H1 (cell line): ENCODE results near the gene TFCP2. TPM values are rescaled to one million over a fixed set of nuclear protein-coding genes. Genes with fewer than 3 reads are reported as not detected.

ENCODE experiments used
- CTCF ChIA-PET: fragments of 300-600 bp; sonication (Branson Sonifier 250); formaldehyde crosslinking; loops from one replicate; lab custom pipeline; 2021; ENCODE audit not compliant: partially characterized antibody; lab: Charles Lee
- POLR2A ChIA-PET: fragments of 300-600 bp; sonication (Branson Sonifier 250); formaldehyde crosslinking; loops from one replicate; lab custom pipeline; 2021; ENCODE audit warnings: inconsistent platforms; ENCODE audit not compliant: partially characterized antibody; lab: Charles Lee
- DNase-seq, 2 experiments: peaks; one replicate each; pipeline versions ENCODE4 v3.0.0 to v3.0.0-alpha.2; 2010 to 2022; ENCODE audit warnings: low spot score in 2 of 2, low read depth in 1 of 2, mixed read lengths in 1 of 2
- FAIRE-seq: peaks from 2 replicates; lab custom pipeline; 2011; peaks lifted over from hg19 to GRCh38; lab: Jason Lieb, UNC
- H2AFZ ChIP-seq: 2 replicates; pipeline ENCODE4 v1.8.1; 2012; ENCODE audit warnings: low read length, inconsistent platforms
- H2AK5ac ChIP-seq: 2 replicates; pipeline ENCODE4 v1.6.1; 2013; ENCODE audit warnings: low read depth, low read length
- H2BK120ac ChIP-seq: replicated peaks from 2 replicates; pipeline ENCODE3; 2013; ENCODE audit warnings: low read depth, low read length, inconsistent platforms
- H2BK12ac ChIP-seq: 2 replicates; pipeline ENCODE4 v1.6.1; 2013; ENCODE audit warnings: low read depth, low read length
- H2BK15ac ChIP-seq: 2 replicates; pipeline ENCODE4 v1.6.1; 2013; ENCODE audit warnings: low read length
- H2BK20ac ChIP-seq: 2 replicates; pipeline ENCODE4 v1.6.1; 2013; ENCODE audit warnings: low read length
- H2BK5ac ChIP-seq: 2 replicates; pipeline ENCODE4 v1.6.1; 2013; ENCODE audit warnings: low read depth, low read length
- H3K14ac ChIP-seq: 2 replicates; pipeline ENCODE4 v1.6.1; 2013; ENCODE audit warnings: inconsistent platforms; ENCODE audit not compliant: insufficient read length
- H3K18ac ChIP-seq: 2 replicates; pipeline ENCODE4 v1.6.1; 2013; ENCODE audit warnings: low read length; ENCODE audit errors: extremely low read depth
- H3K23ac ChIP-seq: 2 replicates; pipeline ENCODE4 v1.6.1; 2013; ENCODE audit warnings: inconsistent platforms; ENCODE audit not compliant: insufficient read length
- H3K23me2 ChIP-seq: 2 replicates; pipeline ENCODE4 v1.6.1; 2013; ENCODE audit warnings: low read depth, low read length
- H3K27ac ChIP-seq: 2 replicates; pipeline ENCODE4 v1.6.1; 2011; ENCODE audit warnings: low read depth, low read length, inconsistent platforms
- H3K27me3 ChIP-seq, 4 experiments: replicated peaks in 1 of 4; 1 replicate in 1 of 4; 2 replicates in 3 of 4; pipeline versions ENCODE4 v1.6.1 to v1.8.1; 2011 to 2013; ENCODE audit warnings: low read length in 3 of 4, mild to moderate bottlenecking in 3 of 4, inconsistent platforms in 2 of 4, mixed read lengths in 2 of 4, moderate library complexity in 1 of 4; ENCODE audit not compliant: control insufficient read depth in 3 of 4, insufficient read depth in 3 of 4; ENCODE audit errors: extremely low read depth in 1 of 4
- H3K36me3 ChIP-seq, 4 experiments: 2 replicates each; pipeline versions ENCODE4 v1.6.1 to v1.8.1; 2011 to 2013; ENCODE audit warnings: mild to moderate bottlenecking in 4 of 4, low read length in 3 of 4, moderate library complexity in 2 of 4, control low read depth in 1 of 4, inconsistent platforms in 1 of 4; ENCODE audit not compliant: insufficient read depth in 4 of 4, control insufficient read depth in 2 of 4
- H3K4ac ChIP-seq: replicated peaks from 2 replicates; pipeline ENCODE3; 2013; ENCODE audit warnings: low read length, low read depth, mixed read lengths, inconsistent platforms; ENCODE audit not compliant: insufficient read length
- H3K4me1 ChIP-seq, 4 experiments: replicated peaks in 1 of 4; 1 replicate in 1 of 4; 2 replicates in 3 of 4; pipeline versions ENCODE4 v1.6.1 to v1.8.1; 2011 to 2013; ENCODE audit warnings: low read length in 3 of 4, inconsistent platforms in 2 of 4, mixed read lengths in 1 of 4; ENCODE audit not compliant: insufficient read depth in 4 of 4, control insufficient read depth in 3 of 4
- H3K4me2 ChIP-seq, 2 experiments: 2 replicates each; pipeline versions ENCODE4 v1.6.1 to v1.8.1; 2011 to 2013; ENCODE audit warnings: low read depth in 2 of 2, low read length in 2 of 2, control low read depth in 1 of 2, inconsistent platforms in 1 of 2, mild to moderate bottlenecking in 1 of 2; ENCODE audit not compliant: insufficient read depth in 1 of 2
- H3K4me3 ChIP-seq, 4 experiments: fragments of 200-600, 300-600 bp in 1 of 4; sonication (generic), shearing (Covaris generic), sonication (Bioruptor Twin) in 1 of 4; 2 replicates each; pipeline versions ENCODE4 v1.5.1 to v1.8.1; 2011 to 2016; ENCODE audit warnings: low read length in 4 of 4, low read depth in 3 of 4, control low read depth in 2 of 4, inconsistent platforms in 2 of 4, mild to moderate bottlenecking in 2 of 4, mixed read lengths in 1 of 4, moderate library complexity in 1 of 4; ENCODE audit not compliant: insufficient read depth in 2 of 4; ENCODE audit errors: extremely low read depth in 1 of 4
- H3K56ac ChIP-seq: replicated peaks from 2 replicates; pipeline ENCODE3; 2013; ENCODE audit warnings: low read depth, mild to moderate bottlenecking, mixed read lengths, low read length, inconsistent platforms; ENCODE audit not compliant: insufficient read length
- H3K79me1 ChIP-seq: 2 replicates; pipeline ENCODE4 v1.6.1; 2013; ENCODE audit warnings: low read depth, low read length, control low read depth
- H3K79me2 ChIP-seq, 2 experiments: 2 replicates each; pipeline versions ENCODE4 v1.6.1 to v1.8.1; 2012 to 2013; ENCODE audit warnings: low read length in 2 of 2, mild to moderate bottlenecking in 2 of 2, inconsistent platforms in 1 of 2; ENCODE audit not compliant: insufficient read depth in 2 of 2, control insufficient read depth in 1 of 2
- H3K9ac ChIP-seq, 4 experiments: replicated peaks in 1 of 4; 1 replicate in 1 of 4; 2 replicates in 3 of 4; pipeline versions ENCODE4 v1.6.1 to v1.8.1; 2011 to 2013; ENCODE audit warnings: low read depth in 3 of 4, low read length in 3 of 4, control low read depth in 2 of 4, mild to moderate bottlenecking in 2 of 4, moderate library complexity in 2 of 4, inconsistent platforms in 1 of 4; ENCODE audit errors: extremely low read depth in 1 of 4
- H3K9me3 ChIP-seq, 2 experiments: 2 replicates each; pipeline versions ENCODE4 v1.6.1 to v1.8.1; 2012 to 2013; ENCODE audit warnings: mild to moderate bottlenecking in 2 of 2, moderate library complexity in 2 of 2, control low read depth in 1 of 2, inconsistent platforms in 1 of 2, low read depth in 1 of 2, low read length in 1 of 2, mixed read lengths in 1 of 2; ENCODE audit not compliant: insufficient read depth in 2 of 2
- H4K20me1 ChIP-seq, 2 experiments: replicated peaks in 1 of 2; 2 replicates each; pipeline versions ENCODE3 to v1.8.1; 2011 to 2013; ENCODE audit warnings: inconsistent platforms in 2 of 2, low read length in 2 of 2, mild to moderate bottlenecking in 1 of 2; ENCODE audit not compliant: insufficient read depth in 2 of 2, control insufficient read depth in 1 of 2
- H4K5ac ChIP-seq: 2 replicates; pipeline ENCODE4 v1.6.1; 2013; ENCODE audit warnings: low read length, low read depth, mixed read lengths, inconsistent platforms; ENCODE audit not compliant: insufficient read length
- H4K8ac ChIP-seq: 2 replicates; pipeline ENCODE4 v1.8.0; 2013; ENCODE audit warnings: mild to moderate bottlenecking, moderate library complexity, low read length, inconsistent platforms; ENCODE audit not compliant: insufficient read depth; ENCODE audit errors: extremely low read depth
- H4K91ac ChIP-seq: replicated peaks from 2 replicates; pipeline ENCODE3; 2013; ENCODE audit warnings: low read length, mixed read lengths, inconsistent platforms; ENCODE audit not compliant: insufficient read length
- E2F6 ChIP-seq: IDR thresholded peaks from 2 replicates; pipeline ENCODE4 v1.6.1; 2012; ENCODE audit warnings: inconsistent platforms
- KDM1A ChIP-seq: fragments of 200-600, 300-600 bp; sonication (generic); IDR thresholded peaks from 2 replicates; pipeline ENCODE4 v1.7.1; 2016; ENCODE audit warnings: mild to moderate bottlenecking, low read length, borderline replicate concordance
- RXRA ChIP-seq: IDR thresholded peaks from 2 replicates; pipeline ENCODE4 v1.6.1; 2011; ENCODE audit warnings: low read depth, mild to moderate bottlenecking, low read length, moderate library complexity; ENCODE audit not compliant: insufficient read depth
- SP1 ChIP-seq: IDR thresholded peaks from 2 replicates; pipeline ENCODE4 v1.6.1; 2011; ENCODE audit warnings: low read depth, low read length
- ZNF274 ChIP-seq: IDR thresholded peaks from 2 replicates; pipeline ENCODE4 v1.7.0; 2012; ENCODE audit warnings: low read length, borderline replicate concordance; ENCODE audit errors: extremely low read depth
- WGBS, 2 experiments: shearing (Covaris generic) in 1 of 2; methylation state at CpG; one replicate each; pipeline versions ENCODE4 v1.1.6 to v1.1.7; 2013 to 2015; ENCODE audit warnings: low lambda C conversion rate in 2 of 2, mixed read lengths in 2 of 2, inconsistent platforms in 1 of 2, low coverage in 1 of 2, missing lambda C conversion rate in 1 of 2; ENCODE audit not compliant: insufficient replicate concordance in 2 of 2, insufficient coverage in 1 of 2, insufficient read length in 1 of 2; ENCODE audit errors: extremely low coverage in 1 of 2, missing lambda C conversion rate in 1 of 2; 5-methylcytosine and 5-hydroxymethylcytosine counted together
- polyA plus RNA-seq, 7 experiments: library from polyadenylated mRNA; depleted of rRNA in 3 of 7; stranded (reverse) in 5 of 7; unstranded in 2 of 7; fragments of >200 nt in 5 of 7; fragments of 200-250 nt in 2 of 7; gene quantifications; 1 replicate in 5 of 7; 2 replicates in 1 of 7; 4 replicates in 1 of 7; pipeline versions ENCODE4 v1.2.1 to v1.2.3, GENCODE V29; 2011 to 2013; ENCODE audit warnings: missing spikeins in 2 of 7, mixed read lengths in 2 of 7
- total RNA-seq: library from RNA; stranded (reverse); fragmentation: NEBNext Ultra II Directional; extraction: Animal tissue kit (Norgen Biotek cat#: 25700); gene quantifications from 2 replicates; pipeline ENCODE4 v1.2.1, GENCODE V29; 2021

The TFCP2 gene
- total and polyA plus RNA-seq, 2 of the 8 experiments (the other 6 are each of a cell fraction or from before 2014, with no cell fraction given) = 19.8 to 49.2 TPM

- H3K23me2 ChIP-seq = no peaks in the 10 kb centered on the region
- peaks cover 2 to 21% (median 12%) of the 10 kb centered on the region in 4 experiments; a peak in 7 of 8 replicates for H3K36me3 ChIP-seq
- H3K9ac ChIP-seq = no peak overlapping the region
- no peak overlapping the region for H2BK15ac ChIP-seq
- no peak overlapping the region for H3K23ac ChIP-seq
- 89% methylated on average over 3 of the region's 3 CpGs; no CpG with 5 or more reads in 1 of the 2 experiments for WGBS, 2 experiments
- H3K56ac ChIP-seq = no peak overlapping the region
- no peak overlapping the region for H2BK20ac ChIP-seq
- H3K27ac ChIP-seq = no peak overlapping the region
- no peaks in the 10 kb centered on the region for H3K4me1 ChIP-seq
- no peak overlapping the region for H2BK5ac ChIP-seq
- H3K9me3 ChIP-seq = no peaks in the 10 kb centered on the region
- no peak overlapping the region for H3K4me2 ChIP-seq
- no peak overlapping the region for H2BK12ac ChIP-seq
- H4K20me1 ChIP-seq = no peaks in the 10 kb centered on the region
- no peak for FAIRE-seq
- H3K79me2 ChIP-seq = no peaks in the 10 kb centered on the region
- DNase-seq = no peak
- no peak overlapping the region for H4K8ac ChIP-seq
- no peaks in the 10 kb centered on the region for H3K79me1 ChIP-seq
- H3K4me3 ChIP-seq = no peak overlapping the region
- no peak overlapping the region for H2AFZ ChIP-seq
- H3K4ac ChIP-seq = no peak overlapping the region
- no peak overlapping the region for H2BK120ac ChIP-seq
- H3K27me3 ChIP-seq = no peaks in the 10 kb centered on the region
- CTCF ChIA-PET = no interaction called here
- H3K18ac ChIP-seq = no peak overlapping the region
- no peak overlapping the region for H2AK5ac ChIP-seq
- no peak overlapping the region for H4K91ac ChIP-seq
- TF ChIP-seq E2F6 = no peak
- TF ChIP-seq RXRA = no peak
- TF ChIP-seq KDM1A = no peak
- no peak for TF ChIP-seq ZNF274
- no peak for TF ChIP-seq SP1
- no peak overlapping the region for H4K5ac ChIP-seq
- no peak overlapping the region for H3K14ac ChIP-seq
- POLR2A ChIA-PET = interaction anchor here (0.7 kb wide), 1 partner anchor 36 kb away, joined by 4 read pairs; the partner anchor contains the start of gene CSRNP2
These were observed 54.2 kb downstream of the TFCP2 start for GRCh38 chr12:51118706-51119105.
